GM18909 (cell line): ENCODE results near the gene ANKRD63.

ENCODE experiments used
- ATAC-seq: cut with Tn5 transposase; IDR thresholded peaks from one replicate; pipeline ENCODE4 v1.9.1; 2021; ENCODE audit warnings: mild to moderate bottlenecking; ENCODE audit not compliant: unreplicated experiment, poor library complexity

The ANKRD63 gene

GRCh38 chr15:40246496-40247280 lies 36.2 kb downstream of the ANKRD63 start:
- no peak for ATAC-seq

GRCh38 chr15:40245666-40246450 lies 37.0 kb downstream of the ANKRD63 start:
- no peak for ATAC-seq

GRCh38 chr15:40244961-40245523 lies 37.8 kb downstream of the ANKRD63 start:
- ATAC-seq = no peak

- ATAC-seq = no peak
These were observed 39.6 kb downstream of the ANKRD63 start for GRCh38 chr15:40243126-40243810.

DNA sequence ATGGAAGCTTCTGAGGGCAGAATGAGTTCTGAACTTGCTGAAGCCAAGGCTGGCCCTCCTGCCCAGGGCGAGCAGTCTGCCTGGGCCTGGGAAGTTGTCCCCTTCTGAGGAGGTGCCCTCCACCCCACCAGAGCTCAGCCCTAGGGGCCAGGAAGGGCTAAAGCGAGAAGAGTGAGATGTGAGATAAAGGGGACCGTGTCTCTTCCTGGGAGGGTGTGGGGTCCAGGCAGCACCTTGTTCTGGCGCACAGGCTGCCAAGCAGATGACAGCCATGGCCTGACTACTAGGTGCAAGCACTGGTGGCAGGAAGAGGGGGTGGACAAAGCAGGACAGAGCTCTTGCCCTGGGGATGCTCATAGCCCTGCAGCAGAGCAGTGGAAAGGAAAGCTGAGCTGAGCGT lies 40.3 kb downstream of the ANKRD63 start:
- ATAC-seq = no peak

- no peak for ATAC-seq
These were observed 40.7 kb downstream of the ANKRD63 start for GRCh38 chr15:40242213-40242599.

DNA sequence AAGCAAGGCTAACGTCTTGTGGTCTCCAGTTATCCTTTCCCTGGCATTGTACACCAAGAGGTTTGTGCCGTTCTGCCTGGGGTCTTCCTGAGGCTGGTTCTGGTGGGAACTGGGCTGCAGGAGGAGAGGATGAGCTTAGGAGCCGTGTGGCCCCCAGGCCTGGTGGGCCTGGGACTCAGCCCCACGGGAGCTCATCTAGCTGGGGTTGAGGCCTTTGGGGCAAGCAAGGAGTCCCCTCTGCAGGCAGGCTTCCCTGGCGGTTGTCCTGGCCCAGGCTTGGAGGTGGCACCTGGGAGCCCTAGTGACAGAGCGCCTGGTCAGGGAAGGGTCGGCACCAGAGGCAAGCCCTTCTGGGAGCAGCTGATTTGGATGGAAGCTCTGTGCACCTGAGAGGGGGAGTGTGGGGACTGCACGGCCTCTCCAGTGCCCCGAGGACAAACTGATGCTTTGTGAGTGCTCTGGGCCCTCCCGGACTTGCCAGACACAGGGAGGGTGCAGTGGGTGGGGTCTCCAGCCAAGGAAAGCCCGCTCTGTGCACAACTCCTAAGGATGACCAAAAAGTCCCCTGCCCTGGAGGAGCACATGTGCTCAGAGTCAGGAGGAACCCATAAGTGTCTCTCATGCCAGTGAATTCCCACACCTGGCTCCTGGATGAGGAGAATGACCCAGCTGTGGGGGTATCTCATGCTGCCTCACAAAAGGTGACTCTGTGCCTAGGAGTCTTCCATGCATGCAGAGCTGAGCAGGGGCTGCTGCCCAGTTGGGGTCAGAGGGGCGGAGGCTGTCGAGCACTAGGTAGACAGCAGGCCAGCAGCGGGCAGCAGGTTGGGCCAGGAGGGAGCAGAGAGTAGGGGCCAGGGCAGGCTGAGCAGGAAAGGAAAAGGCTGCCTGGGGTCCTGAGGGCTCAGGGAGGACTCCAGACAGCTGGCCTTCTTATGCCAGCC lies 41.3 kb downstream of the ANKRD63 start:
- no peak for ATAC-seq

DNA sequence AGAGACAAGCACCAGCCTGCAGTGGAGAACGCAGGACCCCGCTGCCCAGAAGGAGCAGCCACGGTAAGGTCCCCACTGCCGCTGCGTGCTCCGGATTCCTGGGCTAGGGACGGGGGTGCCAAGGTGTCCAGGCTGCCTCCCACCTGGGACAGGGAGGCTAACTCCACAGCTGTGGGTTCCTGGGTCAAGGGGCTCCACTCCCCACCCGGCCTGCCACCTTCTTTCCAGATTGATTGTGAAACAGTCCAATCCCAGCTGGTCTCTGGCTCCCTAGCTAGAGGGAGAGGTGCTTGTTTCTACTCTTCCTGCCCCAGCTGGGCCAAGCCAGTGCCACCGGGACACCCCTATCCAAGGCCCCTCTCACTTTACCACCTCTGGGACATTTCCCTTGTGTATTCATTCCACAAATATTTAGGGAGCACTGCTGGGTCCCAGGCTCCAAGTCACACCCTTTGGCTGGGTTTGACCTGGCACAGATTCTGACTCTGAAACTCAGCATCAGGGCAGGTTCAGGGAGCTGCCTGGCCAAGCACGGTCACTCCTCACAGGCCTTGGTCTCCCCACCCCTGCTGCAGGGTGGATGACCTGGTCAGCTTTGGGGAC lies 42.1 kb downstream of the ANKRD63 start:
- no peak for ATAC-seq

GRCh38 chr15:40239693-40240618 lies 42.9 kb downstream of the ANKRD63 start:
- no peak for ATAC-seq

DNA sequence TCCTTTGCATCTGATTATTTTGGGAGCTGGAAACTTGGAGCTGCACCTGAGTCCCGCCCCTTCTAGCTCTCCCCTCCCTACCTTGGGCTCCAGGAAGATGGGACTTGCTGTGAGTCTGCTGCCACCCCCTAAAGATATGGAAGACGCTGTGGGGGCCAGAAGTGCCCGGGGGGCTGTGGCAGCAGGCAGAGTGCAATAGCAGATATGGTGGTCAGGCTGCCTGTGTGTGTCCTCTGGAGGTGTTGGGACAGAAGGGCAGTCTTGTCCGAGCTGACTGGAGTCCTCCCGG lies 43.5 kb downstream of the ANKRD63 start:
- ATAC-seq = no peak

DNA sequence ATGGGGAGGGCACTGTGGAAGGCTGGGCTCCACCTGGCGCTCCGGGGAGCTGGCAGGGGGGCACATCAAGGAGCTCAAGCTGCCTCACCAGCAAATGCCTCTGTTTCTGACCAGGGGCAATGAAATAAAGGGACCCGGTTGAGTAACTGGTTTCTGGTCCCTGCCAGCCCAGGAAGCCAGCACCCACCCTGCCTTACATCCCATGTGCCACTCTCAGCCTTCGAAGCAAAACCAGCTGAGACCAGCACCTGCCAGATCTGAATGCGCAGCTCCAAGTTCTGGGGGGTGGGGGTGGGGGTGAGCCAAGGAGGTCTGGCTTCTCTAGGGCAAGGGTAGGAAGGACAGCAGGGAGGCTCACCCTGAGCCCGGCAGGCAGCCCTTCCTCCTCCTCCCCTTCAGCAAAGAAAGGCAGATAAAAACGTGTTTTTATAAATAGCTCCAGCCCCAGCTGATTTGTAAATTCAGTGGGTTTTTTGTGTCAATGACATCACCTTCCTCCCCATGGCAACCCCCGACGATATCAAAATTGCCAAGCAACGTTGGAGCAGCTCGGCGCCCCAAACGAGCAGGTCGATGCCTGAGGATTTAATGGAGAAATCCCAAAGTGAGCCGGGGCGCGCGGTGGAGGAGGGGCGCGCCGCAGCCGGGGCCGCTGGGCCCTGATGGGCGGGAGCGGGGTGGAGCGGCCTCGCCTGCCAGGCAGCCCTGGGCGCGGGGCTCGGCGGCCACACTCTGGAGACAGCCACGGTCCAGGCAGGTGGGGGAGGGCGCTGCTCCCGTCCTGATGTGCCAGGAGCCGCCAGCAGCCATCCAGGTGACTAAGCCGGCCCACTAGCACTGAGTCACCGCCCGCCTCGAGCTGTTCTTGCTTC lies 44.1 kb downstream of the ANKRD63 start, which contains the start of gene PAK6:
TSS of gene PAK6 (plus strand) at position 532 of the 872 bp plus-strand sequence. CDS start 25,723 bp downstream, outside the sequence.
- ATAC-seq = no peak

GRCh38 chr15:40235201-40235885 lies 47.5 kb downstream of the ANKRD63 start:
- ATAC-seq = no peak

DNA sequence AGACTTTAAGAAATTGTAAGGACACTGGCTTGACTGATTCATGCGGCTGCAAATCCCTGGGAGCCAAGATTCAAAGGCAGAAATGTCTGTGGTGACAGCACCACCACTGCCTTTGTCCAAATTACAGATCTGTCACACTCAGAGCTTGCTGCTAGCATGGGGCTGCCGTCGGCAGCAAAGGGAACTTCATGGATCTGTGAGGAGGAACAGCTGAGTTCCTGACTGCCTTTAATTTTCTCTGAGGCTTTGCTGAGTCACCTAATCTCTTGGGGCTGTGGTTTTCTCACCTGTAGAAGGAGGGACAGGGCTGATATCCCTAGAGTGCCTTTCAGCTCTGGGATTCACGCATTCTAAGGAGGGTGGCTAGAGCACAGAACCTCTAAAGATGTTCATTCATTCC lies 48.1 kb downstream of the ANKRD63 start:
- ATAC-seq = no peak

DNA sequence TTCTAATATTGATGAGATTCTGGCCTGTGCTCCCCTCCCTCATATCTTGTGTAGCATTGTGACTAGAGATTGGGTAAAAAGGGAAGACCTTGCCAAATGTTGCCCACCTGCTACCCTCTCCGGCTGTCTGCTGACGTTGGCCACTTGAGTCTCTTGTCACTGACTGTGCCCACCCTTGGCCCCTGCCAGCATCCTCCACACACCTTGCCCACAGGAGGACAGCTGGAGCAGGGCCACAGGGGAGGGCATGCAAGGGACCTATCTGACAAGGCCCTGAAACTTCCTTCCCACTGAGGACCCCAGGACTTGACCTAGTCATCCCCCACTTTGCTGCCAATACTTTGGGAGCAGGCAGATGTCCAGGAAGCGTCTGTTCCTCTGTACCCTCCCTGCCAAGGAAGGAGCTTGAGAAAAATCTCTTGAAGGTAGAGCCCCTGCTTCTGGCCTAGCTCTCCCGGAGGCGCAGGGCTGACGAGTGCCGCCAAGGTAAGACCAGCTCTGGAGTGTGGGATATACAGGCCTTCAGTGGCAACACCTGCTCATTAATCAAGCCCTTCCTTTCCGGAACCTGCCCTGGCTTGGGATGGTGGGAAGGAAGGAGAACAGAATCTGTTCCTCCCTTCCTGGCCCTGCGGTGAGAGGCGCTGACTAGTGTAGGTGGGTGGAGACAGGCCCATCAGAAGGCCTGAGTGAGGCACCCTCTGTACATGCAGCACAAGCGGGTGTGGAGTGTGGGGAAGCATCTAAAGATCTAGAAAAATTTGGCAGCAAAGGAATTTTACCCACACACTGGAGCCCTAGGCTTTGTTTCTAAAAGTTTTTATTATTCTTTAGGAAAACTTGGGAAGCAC lies 48.9 kb downstream of the ANKRD63 start:
- no peak for ATAC-seq

- ATAC-seq = no peak
These were observed 50.2 kb downstream of the ANKRD63 start for GRCh38 chr15:40232625-40233070.
